Measurements from ENCODE around the gene SCD5.

DNA sequence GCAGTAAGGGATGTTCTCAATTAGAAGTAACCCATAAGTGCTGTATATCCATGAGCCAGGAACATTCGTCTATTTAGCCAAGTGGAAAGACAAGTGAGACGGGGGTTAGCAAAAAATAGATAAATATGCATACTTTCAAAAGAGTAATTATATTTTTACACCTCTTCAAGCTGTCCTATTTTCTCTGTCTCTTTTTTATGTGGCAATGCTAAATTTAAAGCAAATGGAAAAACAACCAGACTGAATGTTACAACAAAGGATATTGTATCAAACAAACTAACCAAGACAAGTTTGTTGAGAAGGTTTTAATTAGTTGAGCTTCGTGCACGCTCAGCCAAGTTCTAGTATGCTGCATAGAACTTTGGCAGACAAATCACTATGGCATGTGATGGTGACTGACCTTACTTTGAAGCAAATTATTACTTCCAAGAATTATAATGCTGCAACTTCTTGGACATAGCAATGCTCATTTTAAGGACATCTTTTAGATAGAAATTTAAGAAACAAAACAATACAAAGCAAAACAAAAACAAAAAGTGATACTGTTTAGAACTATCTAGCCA lies 175.4 kb downstream of the SCD5 start:
- TF ChIP-seq CTCF (IDR thresholded peaks at IDR 0.05) (no peak), ZFX (IDR thresholded peaks at IDR 0.05; ENCODE audit: borderline replicate concordance) (no peak)

Measured in 22Rv1 (cell line).